A549 (cell line): ENCODE measurements around the gene CEP57L1. TPM values are rescaled to one million over a fixed set of nuclear protein-coding genes. Genes with fewer than 3 reads are reported as not detected.

Experiments
- ATAC-seq, 2 experiments: fragments of 200-7000 bp in 1 of 2; fragments of >200 bp in 1 of 2; cut with Nextera tagmentation in 1 of 2; cut with Tn5 transposase in 1 of 2; 3 replicates each; pipeline versions ENCODE4 v1.8.0 to v1.9.1; 2018 to 2020; ENCODE audit warnings: mild to moderate bottlenecking in 1 of 2, moderate library complexity in 1 of 2
- CTCF ChIA-PET: fragments of 300-600 bp; sonication (Branson Sonifier 250); formaldehyde crosslinking; extraction: SDS; loops from one replicate; lab custom pipeline; 2021; ENCODE audit warnings: antibody characterized with exemption, inconsistent platforms; lab: Yijun Ruan, JAX
- POLR2A ChIA-PET: fragments of 350-600 bp; formaldehyde crosslinking; extraction: SDS; loops from one replicate; lab custom pipeline; 2021; ENCODE audit warnings: antibody characterized with exemption, inconsistent platforms; lab: Yijun Ruan, JAX
- DNase-seq, 2 experiments: peaks; one replicate each; pipeline versions ENCODE4 v3.0.0 to v3.0.0-alpha.2; 2011 to 2016; ENCODE audit warnings: low read depth in 1 of 2, low spot score in 1 of 2
- FAIRE-seq: peaks from 2 replicates; lab custom pipeline; 2011; peaks lifted over from hg19 to GRCh38; lab: Jason Lieb, UNC
- H3K27ac ChIP-seq, 2 experiments: fragments of >200 bp; sonication (Bioruptor Twin); formaldehyde crosslinking; 3 replicates each; pipeline ENCODE4 v1.5.1; 2016 to 2017
- H3K4me1 ChIP-seq: fragments of >200 bp; sonication (Bioruptor Twin); formaldehyde crosslinking; 3 replicates; pipeline ENCODE4 v1.6.1; 2016
- H3K4me2 ChIP-seq: fragments of >200 bp; sonication (Bioruptor Twin); formaldehyde crosslinking; 3 replicates; pipeline ENCODE4 v1.6.1; 2016
- H3K4me3 ChIP-seq: fragments of >200 bp; sonication (Bioruptor Twin); formaldehyde crosslinking; 3 replicates; pipeline ENCODE4 v1.5.1; 2016
- H3K9me3 ChIP-seq: fragments of >200 bp; sonication (Bioruptor Twin); formaldehyde crosslinking; 3 replicates; pipeline ENCODE4 v1.6.1; 2016
- ATOH8 ChIP-seq: fragments of 250-450 bp; sonication (Bioruptor Pico); IDR thresholded peaks from 2 replicates; pipeline ENCODE4 v1.5.0; 2020; ENCODE audit warnings: low read depth, mild to moderate bottlenecking, moderate library complexity
- BHLHE40 ChIP-seq: IDR thresholded peaks from 2 replicates; pipeline ENCODE4 v1.6.1; 2012; ENCODE audit warnings: low read depth, low read length, inconsistent platforms
- CEBPB ChIP-seq, 2 experiments: fragments of >200 bp in 1 of 2; sonication (Bioruptor Twin) in 1 of 2; formaldehyde crosslinking in 1 of 2; IDR thresholded peaks; 2 replicates each; pipeline ENCODE4 v1.6.1; 2012 to 2016
- EHF ChIP-seq: fragments of 250-450 bp; sonication (Bioruptor Pico); IDR thresholded peaks from 2 replicates; pipeline ENCODE4 v1.5.0; 2020; ENCODE audit warnings: mild to moderate bottlenecking
- EP300 ChIP-seq, 2 experiments: fragments of >200 bp; sonication (Bioruptor Twin); formaldehyde crosslinking; IDR thresholded peaks; 2 replicates in 1 of 2; 3 replicates in 1 of 2; pipeline ENCODE4 v1.6.1; 2016 to 2017
- FOSL2 ChIP-seq, 2 experiments: fragments of 450-650 bp in 1 of 2; fragments of >200 bp in 1 of 2; sonication (Bioruptor Twin) in 1 of 2; formaldehyde crosslinking; IDR thresholded peaks; 2 replicates each; pipeline versions ENCODE4 v1.5.0 to v1.6.1; 2016 to 2020; ENCODE audit warnings: mild to moderate bottlenecking in 1 of 2, moderate library complexity in 1 of 2
- FOXS1 ChIP-seq: fragments of 250-450 bp; sonication (Bioruptor Pico); IDR thresholded peaks from 2 replicates; pipeline ENCODE4 v1.5.0; 2020; ENCODE audit warnings: mild to moderate bottlenecking, moderate library complexity
- HEYL ChIP-seq: fragments of 250-450 bp; sonication (Bioruptor Pico); IDR thresholded peaks from 2 replicates; pipeline ENCODE4 v1.8.0; 2021; ENCODE audit warnings: mild to moderate bottlenecking, moderate library complexity
- HMGXB4 ChIP-seq: fragments of 250-450 bp; sonication (Bioruptor Pico); IDR thresholded peaks from 2 replicates; pipeline ENCODE4 v1.5.0; 2021; ENCODE audit warnings: mild to moderate bottlenecking, moderate library complexity, borderline replicate concordance
- HOXA7 ChIP-seq: fragments of 250-450 bp; sonication (Bioruptor Pico); IDR thresholded peaks from 2 replicates; pipeline ENCODE4 v1.5.0; 2020; ENCODE audit warnings: mild to moderate bottlenecking, moderate library complexity
- HOXB5 ChIP-seq: fragments of 250-450 bp; sonication (Bioruptor Pico); IDR thresholded peaks from 2 replicates; pipeline ENCODE4 v1.5.0; 2020; ENCODE audit warnings: mild to moderate bottlenecking, moderate library complexity
- KDM1A ChIP-seq: fragments of 200-600 bp; sonication (generic); IDR thresholded peaks from 2 replicates; pipeline ENCODE4 v1.6.1; 2016; ENCODE audit warnings: low read depth, mild to moderate bottlenecking
- KDM5A ChIP-seq: fragments of 200-600 bp; sonication (generic); IDR thresholded peaks from 2 replicates; pipeline ENCODE4 v1.6.1; 2016; ENCODE audit warnings: antibody characterized with exemption, mild to moderate bottlenecking
- MAFK ChIP-seq: fragments of 450-650 bp; IDR thresholded peaks from 2 replicates; pipeline ENCODE4 v1.6.1; 2014; ENCODE audit not compliant: partially characterized antibody
- MAX ChIP-seq: IDR thresholded peaks from 2 replicates; pipeline ENCODE4 v1.6.1; 2012
- MYC ChIP-seq: IDR thresholded peaks from 2 replicates; pipeline ENCODE4 v1.6.1; 2012; ENCODE audit warnings: mild to moderate bottlenecking, inconsistent platforms, low read length, improper control_type of control experiment, borderline replicate concordance
- NPAS2 ChIP-seq: fragments of 250-450 bp; sonication (Bioruptor Pico); IDR thresholded peaks from 2 replicates; pipeline ENCODE4 v1.8.0; 2022; ENCODE audit warnings: mild to moderate bottlenecking, moderate library complexity, borderline replicate concordance
- PBX3 ChIP-seq: IDR thresholded peaks from 2 replicates; pipeline ENCODE4 v1.6.1; 2012
- RAD21 ChIP-seq, 2 experiments: fragments of >200 bp in 1 of 2; sonication (Bioruptor Twin) in 1 of 2; formaldehyde crosslinking in 1 of 2; IDR thresholded peaks in 1 of 2; conservative IDR thresholded peaks in 1 of 2; 2 replicates in 1 of 2; 3 replicates in 1 of 2; pipeline ENCODE4 v1.6.1; 2012 to 2018; ENCODE audit warnings: inconsistent platforms in 1 of 2
- RARB ChIP-seq: fragments of 250-450 bp; sonication (Bioruptor Pico); IDR thresholded peaks from 2 replicates; pipeline ENCODE4 v1.8.0; 2021; ENCODE audit warnings: mild to moderate bottlenecking, moderate library complexity
- RCOR1 ChIP-seq: fragments of 150-350 bp; IDR thresholded peaks from 2 replicates; pipeline ENCODE4 v1.6.1; 2014; ENCODE audit warnings: antibody characterized with exemption, low read length, low read depth
- SREBF2 ChIP-seq: fragments of 450-650 bp; IDR thresholded peaks from 2 replicates; pipeline ENCODE4 v1.6.1; 2014; ENCODE audit warnings: mild to moderate bottlenecking, moderate library complexity
- TFCP2L1 ChIP-seq: fragments of 250-450 bp; sonication (Bioruptor Pico); IDR thresholded peaks from 2 replicates; pipeline ENCODE4 v1.5.0; 2021; ENCODE audit warnings: mild to moderate bottlenecking
- WGBS: methylation state at CpG from one replicate; pipeline ENCODE4 v1.1.6; 2017; ENCODE audit errors: missing lambda C conversion rate; 5-methylcytosine and 5-hydroxymethylcytosine counted together
- polyA plus RNA-seq, 4 experiments: library from polyadenylated mRNA; depleted of rRNA in 3 of 4; stranded (reverse); fragments of >200 nt; fragmentation: RNase III in 1 of 4; extraction: RNeasy Plus Mini Kit Qiagen cat#74134 plus additional on column Dnase treatment in 1 of 4; gene quantifications; 2 replicates in 3 of 4; 3 replicates in 1 of 4; pipeline ENCODE4 v1.2.3, GENCODE V29; 2011 to 2017

CEP57L1 gene
- polyA plus RNA-seq, 2 of the 4 experiments (the other 2 are of a cell fraction): 8.9 to 20.5 TPM

- 97% methylated on average over 5 of the region's 5 CpGs for WGBS
- ATAC-seq (no peak), DNase-seq (no peak), FAIRE-seq (no peak)
- Histone ChIP-seq H3K4me1 (peaks cover 18% of the 10 kb centered on the region), H3K27ac (no peak overlapping the region), H3K9me3 (no peaks in the 10 kb centered on the region), H3K4me3 (no peak overlapping the region), H3K4me2 (peak overlapping the region; percentile 95; the same call in 2 of the 3 replicates)
- POLR2A ChIA-PET: no interaction called here
- TF ChIP-seq FOXS1 (no peak), RAD21 (conservative IDR thresholded peaks at IDR 0.05 in 1 of 2, IDR thresholded peaks at IDR 0.05 in 1 of 2) (no peak), ATOH8 (CRISPR knock-in tag) (no peak), PBX3 (no peak), FOSL2 (IDR thresholded peaks at IDR 0.05) (no peak), FOSL2 (CRISPR knock-in tag; IDR thresholded peaks at IDR 0.05) (no peak), NPAS2 (CRISPR knock-in tag) (no peak), HOXB5 (CRISPR knock-in tag) (no peak), HOXA7 (CRISPR knock-in tag) (no peak), EP300 (IDR thresholded peaks at IDR 0.05) (no peak), MAX (no peak), RARB (no peak), MYC (no peak)
- CTCF ChIA-PET: no interaction called here
Measured at GRCh38 chr6:109091314-109092024, 3.8 kb upstream of the CEP57L1 start.

GRCh38 chr6:109092074-109092473 lies 3.2 kb upstream of the CEP57L1 start:
- ATAC-seq: no peak
- Histone ChIP-seq H3K9me3 (no peaks in the 10 kb centered on the region), H3K27ac (no peak overlapping the region), H3K4me2 (peak overlapping the region; percentile 95), H3K4me3 (no peak overlapping the region), H3K4me1 (peaks cover 22% of the 10 kb centered on the region)
- no peak for DNase-seq
- TF ChIP-seq BHLHE40 (no peak), CEBPB (IDR thresholded peaks at IDR 0.05) (no peak), KDM1A (no peak)
- FAIRE-seq: no peak
- POLR2A ChIA-PET: no interaction called here
- 97% methylated on average over 1 of the region's 1 CpG for WGBS
- CTCF ChIA-PET: no interaction called here

- Histone ChIP-seq H3K9me3 (no peaks in the 10 kb centered on the region), H3K27ac (peak overlapping the region; percentile 88 to 89; a peak in 5 of 6 replicates), H3K4me1 (peaks cover 22% of the 10 kb centered on the region), H3K4me2 (peak overlapping the region; percentile 95), H3K4me3 (peak overlapping the region; percentile 71)
- ATAC-seq (no peak), FAIRE-seq (no peak), DNase-seq (peak in 1 of 2 experiments; percentile 1)
- TF ChIP-seq KDM5A (no peak), HEYL (CRISPR knock-in tag) (no peak), EHF (no peak), SREBF2 (no peak), MAFK (no peak), RCOR1 (no peak), FOXS1 (no peak), HMGXB4 (CRISPR knock-in tag) (no peak), PBX3 (no peak), TFCP2L1 (no peak)
- ChIA-PET CTCF (interaction anchor here (1.2 to 1.3 kb wide), 2 partner anchors 21 to 94 kb away, joined by 3 to 4 read pairs; no protein-coding TSS in a partner anchor), POLR2A (interaction anchor here (0.6 to 2.3 kb wide), 14 partner anchors 9 to 535 kb away, joined by 3 to 17 read pairs (median 6); partner anchors contain the start of genes ARMC2, CD164, FOXO3 and PPIL6)
- 2% methylated on average over 19 of the region's 19 CpGs for WGBS
Measured at GRCh38 chr6:109093732-109094415, 1.4 kb upstream of the CEP57L1 start.
